Vagina (tissue), 2 donors: ENCODE measurements around the gene CXCR5.

Source experiments
- POLR2A ChIP-seq, 2 donors: fragments of 450-650 bp; IDR thresholded peaks; one replicate each; pipeline ENCODE4 v1.6.1; 2017; ENCODE audit warnings: antibody characterized with exemption in 2 of 2, mild to moderate bottlenecking in 2 of 2, moderate library complexity in 2 of 2
- POLR2AphosphoS5 ChIP-seq, 2 donors: sonication (generic); formaldehyde crosslinking; IDR thresholded peaks; one replicate each; pipeline ENCODE4 v1.9.0; 2017; ENCODE audit warnings: antibody characterized with exemption in 2 of 2, mild to moderate bottlenecking in 2 of 2, low read depth in 1 of 2; ENCODE audit not compliant: insufficient read depth in 1 of 2
- TF ChIP-seq, protein P1 (sequence below), 3 experiments: fragments of 450-650 bp in 2 of 3; fragments of 200-600 bp in 1 of 3; sonication (generic) in 1 of 3; IDR thresholded peaks; one replicate each; pipeline ENCODE4 v1.5.1; 2017 to 2019; ENCODE audit warnings: antibody characterized with exemption in 3 of 3, mild to moderate bottlenecking in 2 of 3, moderate library complexity in 2 of 3

DNA sequence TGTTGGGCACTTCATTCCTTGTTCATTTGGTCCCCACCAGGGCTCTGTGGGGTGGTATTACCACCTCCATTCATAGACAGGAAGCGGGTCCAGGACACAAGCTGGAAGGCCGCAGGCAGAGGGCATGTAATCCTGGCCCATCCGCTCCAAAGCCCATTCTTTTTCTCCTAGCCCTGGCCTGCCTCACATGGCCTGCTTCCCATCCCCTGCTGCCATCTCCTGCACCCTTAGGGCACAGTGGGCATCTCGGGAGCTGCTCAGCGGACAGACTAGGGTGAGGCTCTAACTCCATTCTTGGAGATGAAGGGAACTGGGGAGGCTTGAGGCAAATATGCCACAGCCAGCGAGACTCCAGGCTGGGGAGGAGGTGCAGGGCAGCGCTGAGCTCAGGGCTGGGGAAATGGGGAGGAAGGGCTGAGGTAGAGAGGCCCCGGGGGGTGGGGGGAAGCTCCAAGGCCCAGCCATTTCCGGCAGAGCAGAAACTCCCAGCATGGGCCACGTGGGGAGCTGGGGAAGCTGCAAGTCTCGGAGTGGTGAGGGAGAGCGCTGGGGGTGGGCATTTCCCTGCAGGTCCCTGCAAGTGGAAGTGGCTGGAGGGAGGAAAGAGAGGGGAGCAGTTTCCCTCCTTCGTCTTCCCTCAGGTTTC, 56.4 kb downstream of the CXCR5 start:
- TF ChIP-seq, protein P1, sequence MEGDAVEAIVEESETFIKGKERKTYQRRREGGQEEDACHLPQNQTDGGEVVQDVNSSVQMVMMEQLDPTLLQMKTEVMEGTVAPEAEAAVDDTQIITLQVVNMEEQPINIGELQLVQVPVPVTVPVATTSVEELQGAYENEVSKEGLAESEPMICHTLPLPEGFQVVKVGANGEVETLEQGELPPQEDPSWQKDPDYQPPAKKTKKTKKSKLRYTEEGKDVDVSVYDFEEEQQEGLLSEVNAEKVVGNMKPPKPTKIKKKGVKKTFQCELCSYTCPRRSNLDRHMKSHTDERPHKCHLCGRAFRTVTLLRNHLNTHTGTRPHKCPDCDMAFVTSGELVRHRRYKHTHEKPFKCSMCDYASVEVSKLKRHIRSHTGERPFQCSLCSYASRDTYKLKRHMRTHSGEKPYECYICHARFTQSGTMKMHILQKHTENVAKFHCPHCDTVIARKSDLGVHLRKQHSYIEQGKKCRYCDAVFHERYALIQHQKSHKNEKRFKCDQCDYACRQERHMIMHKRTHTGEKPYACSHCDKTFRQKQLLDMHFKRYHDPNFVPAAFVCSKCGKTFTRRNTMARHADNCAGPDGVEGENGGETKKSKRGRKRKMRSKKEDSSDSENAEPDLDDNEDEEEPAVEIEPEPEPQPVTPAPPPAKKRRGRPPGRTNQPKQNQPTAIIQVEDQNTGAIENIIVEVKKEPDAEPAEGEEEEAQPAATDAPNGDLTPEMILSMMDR (IDR thresholded peaks at IDR 0.05), result no peak
- TF ChIP-seq POLR2A (IDR thresholded peaks at IDR 0.05), result no peak
- no peak for TF ChIP-seq POLR2AphosphoS5 (IDR thresholded peaks at IDR 0.05; ENCODE audit: insufficient read depth in 1 of 2, low read depth in 1 of 2)
